ENCODE data around the gene EPS15.
A peak's percentile ranks its signal among the peaks of the same experiment; 100 is the strongest.
"Not testable (repeated sequence)": the region's sequence is repeated elsewhere in the genome, so short reads cannot be mapped to it uniquely, and the experiment has no call there.

EPS15 gene

DNA sequence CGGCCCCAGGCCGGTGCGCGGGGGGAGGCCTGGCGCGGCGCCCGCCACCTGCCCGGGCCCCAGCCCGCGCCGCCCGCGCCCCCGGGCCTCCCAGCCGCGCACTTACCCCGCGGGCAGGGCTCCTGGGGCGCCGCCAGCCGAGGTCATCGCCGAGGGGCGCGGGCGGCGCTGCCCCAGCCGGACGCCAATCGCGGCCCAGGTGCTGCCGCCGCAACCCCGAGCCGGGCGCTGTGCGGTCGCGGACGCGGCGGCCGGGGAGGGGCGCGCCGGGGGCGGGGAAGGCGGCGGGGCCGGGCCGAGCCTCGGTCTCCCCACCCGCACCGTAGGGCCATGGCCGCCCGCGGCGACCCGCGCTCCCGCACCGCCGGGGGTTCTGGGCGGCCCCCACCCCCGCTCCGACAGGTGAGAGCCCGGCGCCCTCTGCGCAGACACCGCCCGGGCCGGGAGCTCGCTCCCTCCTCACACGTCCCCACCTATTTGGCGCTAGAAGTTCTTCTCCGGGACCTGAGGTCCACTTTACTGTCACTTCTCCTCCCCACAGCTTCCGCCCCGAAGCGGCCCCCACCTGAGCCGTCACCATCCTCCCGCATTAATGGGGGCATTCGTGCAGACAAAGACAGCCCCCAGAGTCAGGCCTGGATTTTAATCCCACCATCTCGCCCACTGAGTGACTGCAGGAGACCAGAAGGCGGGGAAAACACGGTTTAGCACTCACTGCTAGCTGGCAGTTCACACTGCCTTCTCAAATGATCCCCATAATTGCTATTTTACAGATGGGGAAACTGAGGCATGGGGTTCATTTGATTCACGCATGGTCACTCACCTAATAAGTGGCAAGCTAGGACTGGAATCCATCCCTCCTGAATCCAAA lies 188.5 kb downstream of the EPS15 start, which contains the start of gene TTC39A:
TTC39A (minus strand) TSS at position 232 of the 871 bp plus-strand sequence; CDS start at position 147, 85 bp downstream.
- FAIRE-seq, result no peak

DNA sequence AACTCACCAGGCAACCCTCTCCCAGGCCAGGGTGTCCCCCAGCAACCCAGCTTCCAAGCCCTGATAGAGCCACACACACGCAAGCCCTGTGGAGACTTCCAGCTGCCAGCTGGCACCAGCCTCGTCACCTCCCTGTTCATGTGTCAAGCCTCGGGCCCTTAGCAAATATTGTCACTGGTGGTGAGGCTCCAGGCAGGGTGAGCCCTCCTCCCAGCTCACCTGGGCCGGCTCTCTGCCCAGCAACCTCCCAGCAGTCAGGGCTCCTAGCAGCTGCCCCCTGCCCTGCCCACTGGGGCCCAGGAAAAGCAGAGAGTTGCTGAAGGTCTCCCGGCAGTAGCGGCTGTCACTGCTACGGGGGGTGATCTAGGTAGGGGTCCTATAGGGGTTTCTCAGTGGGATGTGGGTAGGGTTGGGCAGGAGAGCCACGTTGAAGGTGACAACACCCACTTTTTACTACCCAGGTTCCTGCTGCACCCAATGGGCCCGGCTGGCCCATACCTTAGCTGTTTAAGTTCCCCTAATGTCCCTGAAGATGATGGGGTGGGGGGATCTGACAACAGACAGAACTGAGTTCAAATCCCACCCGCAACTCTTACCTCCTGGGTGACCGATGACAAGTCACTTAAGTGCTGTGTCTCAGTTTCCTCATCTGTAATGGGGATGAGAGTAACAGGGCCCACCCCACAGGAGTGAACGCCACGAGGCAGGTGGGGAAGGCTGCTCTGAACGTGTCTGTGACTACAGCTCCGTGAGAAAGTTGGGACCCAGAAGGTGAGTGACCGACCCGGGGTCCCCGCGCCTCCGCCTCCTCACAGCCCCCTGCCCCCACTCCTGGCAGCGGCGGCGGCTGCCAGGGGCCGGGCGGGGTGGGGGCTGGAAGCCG lies 189.4 kb downstream of the EPS15 start:
- peak; percentile 93 for FAIRE-seq

DNA sequence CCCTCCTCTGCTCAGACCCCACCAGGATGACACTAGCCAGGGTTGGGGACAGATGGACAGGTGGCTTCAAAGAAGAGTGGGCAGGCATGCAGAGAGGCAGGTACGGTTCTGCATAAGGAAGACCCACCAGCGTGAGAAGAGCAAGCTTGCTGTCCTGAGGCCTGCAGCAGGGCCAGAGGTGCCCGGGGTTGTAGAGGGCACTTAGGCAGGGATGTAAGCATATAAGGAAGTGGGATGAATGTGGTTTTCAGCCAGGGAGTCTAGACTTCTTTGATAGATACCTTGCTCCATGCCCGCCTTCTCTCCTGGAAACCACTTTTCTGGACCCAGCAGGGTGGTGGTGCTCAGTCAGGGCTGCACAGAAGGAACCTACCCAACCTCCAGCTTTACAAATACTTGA lies 190.1 kb downstream of the EPS15 start:
- FAIRE-seq, result no peak

DNA sequence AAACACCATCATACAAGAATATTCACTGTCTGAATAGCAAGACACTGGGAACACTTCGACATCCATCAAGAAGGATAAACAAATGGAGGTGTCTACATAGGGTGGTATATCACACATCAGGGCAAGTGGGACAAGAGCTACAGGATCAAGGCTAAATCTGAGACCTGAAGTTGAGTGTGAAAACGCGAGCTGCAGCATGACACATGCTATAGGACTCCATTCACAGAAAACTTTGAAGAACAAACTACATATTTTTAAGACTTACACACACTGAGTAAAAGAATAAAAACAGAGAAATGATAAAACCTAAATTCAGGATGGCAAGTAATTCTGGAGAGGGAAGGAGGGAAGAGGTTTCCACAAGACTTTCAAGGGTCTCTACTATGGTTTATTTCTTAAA lies 190.8 kb downstream of the EPS15 start:
- FAIRE-seq, result no peak

DNA sequence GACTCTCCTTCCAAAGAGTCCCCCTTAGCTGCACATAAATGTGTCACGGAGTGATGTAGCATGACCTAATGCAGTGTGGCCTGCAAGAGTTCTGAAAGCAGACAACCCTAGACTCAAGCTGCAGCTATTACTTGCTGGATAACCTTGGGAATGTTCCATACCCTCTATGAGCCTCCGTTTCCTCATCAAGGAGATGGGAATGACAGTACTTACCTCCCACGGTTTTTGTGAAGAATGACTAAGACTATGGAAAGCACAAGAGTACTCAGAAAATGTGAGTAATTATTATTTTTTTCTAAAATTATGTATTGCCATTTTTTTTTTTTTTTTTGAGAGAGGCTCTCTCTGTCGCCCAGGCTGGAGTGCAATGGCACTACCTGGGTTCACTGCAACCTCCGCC lies 191.7 kb downstream of the EPS15 start:
- FAIRE-seq, result no peak

DNA sequence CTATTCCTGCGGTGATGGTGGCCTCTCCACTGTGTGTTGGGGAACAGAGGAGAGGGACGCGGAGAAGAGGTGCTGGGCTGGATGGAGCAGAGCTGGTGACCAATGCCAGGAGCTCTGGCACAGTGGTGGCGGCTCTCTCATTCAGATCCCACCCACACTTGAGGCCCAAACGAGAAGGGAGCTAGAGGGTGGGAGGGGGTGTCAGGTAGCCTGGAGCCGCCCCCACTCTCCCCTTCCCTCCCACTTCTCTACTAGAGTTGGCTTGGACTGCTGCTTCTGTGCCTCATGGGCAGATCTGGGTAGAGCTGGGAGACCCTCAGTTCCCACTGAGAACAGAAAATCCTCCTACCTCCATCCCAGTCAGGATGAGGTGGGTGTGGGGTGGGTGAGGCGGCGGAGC lies 192.2 kb downstream of the EPS15 start:
- FAIRE-seq, result no peak

DNA sequence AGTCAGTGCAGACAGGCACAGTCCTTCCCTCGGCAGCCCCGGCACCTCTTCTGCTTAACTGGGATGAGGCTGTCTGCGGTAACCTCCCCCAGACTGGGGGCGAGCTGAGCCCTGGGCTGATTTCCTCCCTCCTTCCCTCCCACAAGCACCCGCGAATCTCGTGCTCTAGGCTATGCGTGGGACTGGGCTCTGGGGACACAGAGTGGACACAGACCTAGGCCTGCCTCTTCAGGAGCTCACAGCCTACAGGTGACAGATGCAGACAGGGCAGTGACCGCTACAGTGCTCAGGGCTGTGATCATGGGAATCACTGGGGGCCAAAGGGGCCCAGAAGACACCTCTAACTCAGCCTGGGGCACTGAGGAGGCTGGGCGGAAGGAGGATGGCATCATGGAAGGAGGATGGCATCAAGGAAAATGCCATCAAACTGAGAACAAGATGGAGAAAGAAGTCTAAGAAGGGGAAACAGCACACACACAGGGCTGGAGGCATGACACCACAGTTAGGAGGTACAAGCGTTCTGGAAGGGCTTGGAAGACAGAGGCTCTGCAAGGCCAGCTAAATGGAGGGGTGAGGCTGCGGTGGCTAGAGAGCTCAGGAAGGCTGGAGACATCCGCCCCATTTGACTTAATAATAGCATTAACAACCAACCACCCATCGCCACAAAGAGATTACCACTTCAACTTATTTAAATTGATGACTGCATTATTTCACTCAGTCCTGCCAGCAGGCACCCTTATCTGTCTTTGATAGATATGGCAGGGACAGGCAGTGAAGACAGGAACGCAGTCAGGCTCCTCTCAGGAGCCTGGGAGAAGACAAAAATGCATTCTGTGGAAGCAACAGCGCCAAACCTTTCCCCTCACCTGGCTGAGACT lies 192.9 kb downstream of the EPS15 start:
- no peak for FAIRE-seq

DNA sequence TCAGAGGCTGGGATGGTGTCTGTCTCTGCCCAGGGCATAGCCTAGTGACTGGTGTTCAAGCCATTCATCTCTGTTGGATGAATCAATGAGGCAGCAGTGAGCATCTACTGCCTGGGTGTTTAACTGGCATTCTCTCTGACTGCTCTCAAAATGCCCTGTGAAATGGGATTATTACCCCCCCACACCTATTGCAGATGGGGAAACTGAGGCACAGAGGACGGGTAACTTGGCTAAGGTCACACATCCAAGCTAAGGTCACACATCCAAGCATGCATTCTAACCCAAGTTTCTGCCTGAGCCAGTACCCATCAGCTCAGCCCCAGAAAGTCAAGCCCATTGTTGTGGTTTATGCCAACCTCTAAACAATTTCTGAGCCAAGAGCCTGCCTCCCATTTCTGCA lies 193.7 kb downstream of the EPS15 start:
- no peak for FAIRE-seq

DNA sequence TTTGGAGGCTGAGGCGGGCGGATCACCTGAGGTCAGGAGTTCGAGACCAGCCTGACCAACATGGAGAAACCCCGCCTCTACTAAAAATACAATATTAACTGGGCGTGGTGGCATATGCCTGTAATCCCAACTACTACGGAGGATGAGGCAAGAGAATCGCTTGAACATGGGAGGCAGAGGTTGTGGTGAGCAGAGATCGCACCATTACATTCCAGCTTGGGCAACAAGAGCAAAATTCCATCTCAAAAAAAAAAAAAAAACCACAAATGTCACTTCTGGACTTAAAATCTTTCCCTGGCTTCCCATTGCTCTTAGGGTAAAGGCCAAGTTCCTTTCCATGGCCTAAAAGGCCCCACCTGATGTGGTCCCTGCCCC lies 194.1 kb downstream of the EPS15 start:
- not testable (repeated sequence) for FAIRE-seq

DNA sequence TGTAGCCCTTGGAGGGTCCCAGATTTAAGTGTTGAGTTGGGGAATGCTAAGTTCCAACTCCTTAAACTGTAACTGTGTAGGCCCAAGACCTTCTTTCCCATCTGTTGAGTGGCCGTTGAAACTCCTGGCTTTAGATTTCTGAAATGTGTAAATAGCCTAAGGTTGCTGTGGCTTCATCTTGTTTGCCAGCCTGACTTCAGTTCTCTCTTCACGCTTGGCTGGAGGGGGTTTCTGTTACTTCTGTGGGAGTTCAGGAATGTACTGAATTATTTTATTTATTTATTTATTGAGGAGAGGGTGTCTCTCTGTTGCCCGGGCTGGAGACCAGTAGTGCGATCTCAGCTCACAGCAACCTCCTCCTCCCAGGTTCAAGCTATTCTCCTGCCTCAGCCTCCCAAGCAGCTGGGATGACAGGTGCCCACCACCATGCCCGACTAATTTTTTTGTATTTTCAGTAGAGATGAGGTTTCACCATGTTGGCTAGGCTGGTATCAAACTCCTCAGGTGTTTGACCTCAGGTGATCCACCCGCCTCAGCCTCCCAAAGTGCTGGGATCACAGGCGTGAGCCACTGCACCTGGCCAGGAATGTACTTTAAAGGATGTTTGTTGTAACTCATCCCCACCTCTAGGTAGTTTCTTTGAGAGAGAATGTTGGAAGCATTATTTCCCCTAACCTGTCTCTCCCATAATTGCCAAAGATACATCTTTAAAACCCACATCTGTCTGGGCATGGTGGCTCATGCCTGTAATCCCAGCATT lies 194.6 kb downstream of the EPS15 start:
- no peak for FAIRE-seq

DNA sequence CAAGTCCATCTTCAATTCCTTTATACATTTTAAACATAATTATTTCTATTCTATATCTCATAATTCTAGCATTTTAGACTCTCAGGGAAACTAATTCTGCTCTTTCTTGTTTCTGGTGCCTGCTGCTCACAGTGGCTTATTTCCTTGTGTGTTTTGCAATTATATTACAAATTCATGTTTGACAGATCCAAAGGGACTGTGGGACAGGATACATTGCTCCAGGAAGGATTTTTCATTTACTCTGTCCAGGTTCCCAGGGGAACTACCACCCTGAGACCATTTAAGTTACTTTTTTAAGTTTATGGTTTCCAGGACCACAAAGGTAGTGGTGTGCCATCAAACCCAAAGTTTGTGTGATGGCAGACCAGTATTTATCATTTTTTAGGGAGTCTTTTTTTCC lies 195.3 kb downstream of the EPS15 start:
- no peak for FAIRE-seq

DNA sequence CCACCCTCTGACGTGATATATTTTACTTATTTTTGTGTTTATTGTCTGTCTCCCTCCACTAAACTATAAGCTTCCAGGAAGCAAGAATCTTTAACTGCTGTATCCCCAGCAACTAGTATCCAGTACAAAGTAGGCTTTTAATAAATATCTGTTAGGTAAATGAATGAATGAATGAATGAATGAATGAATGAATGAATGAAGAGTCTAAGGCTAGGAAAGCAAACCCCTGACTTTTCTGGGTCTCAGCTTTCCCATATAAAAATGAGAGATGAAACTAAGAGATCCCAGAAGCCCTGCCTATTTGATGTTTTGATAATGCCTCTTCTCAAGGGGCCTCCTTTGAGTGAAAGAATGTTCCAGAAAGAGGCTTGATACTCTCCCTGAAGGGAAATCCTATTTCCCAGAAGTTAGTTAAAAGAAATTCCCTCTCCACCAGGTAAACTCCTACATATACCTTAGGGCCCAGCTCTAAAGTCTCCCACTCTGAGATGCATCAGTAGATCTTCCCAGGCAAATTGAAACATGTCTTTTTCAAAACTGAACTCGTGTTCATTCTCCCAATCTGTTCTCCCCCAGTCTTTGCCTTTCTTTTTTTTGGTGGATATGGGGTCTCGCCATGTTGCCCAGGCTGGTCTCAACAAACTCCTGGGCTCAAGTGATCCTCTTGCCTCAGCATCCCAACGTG lies 196.5 kb downstream of the EPS15 start:
- FAIRE-seq, result no peak

DNA sequence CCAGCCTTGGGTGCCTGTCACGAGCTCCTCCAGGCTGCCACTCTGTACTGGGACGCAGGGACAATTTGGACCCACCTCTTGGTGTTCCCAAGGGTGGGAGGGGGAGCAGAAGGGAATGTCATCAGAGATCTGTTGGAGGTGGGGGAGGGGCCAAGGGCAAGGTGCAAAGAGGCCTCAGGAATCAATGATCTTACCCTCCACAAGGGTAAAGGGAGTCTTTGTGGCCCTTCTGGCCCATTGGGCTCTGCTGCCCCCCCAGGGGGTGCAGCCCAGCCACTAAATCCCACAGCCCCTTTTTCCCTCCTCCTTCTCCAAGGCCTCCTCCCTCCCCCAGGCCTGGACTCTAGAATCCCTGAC lies 197.2 kb downstream of the EPS15 start:
- FAIRE-seq, result no peak

DNA sequence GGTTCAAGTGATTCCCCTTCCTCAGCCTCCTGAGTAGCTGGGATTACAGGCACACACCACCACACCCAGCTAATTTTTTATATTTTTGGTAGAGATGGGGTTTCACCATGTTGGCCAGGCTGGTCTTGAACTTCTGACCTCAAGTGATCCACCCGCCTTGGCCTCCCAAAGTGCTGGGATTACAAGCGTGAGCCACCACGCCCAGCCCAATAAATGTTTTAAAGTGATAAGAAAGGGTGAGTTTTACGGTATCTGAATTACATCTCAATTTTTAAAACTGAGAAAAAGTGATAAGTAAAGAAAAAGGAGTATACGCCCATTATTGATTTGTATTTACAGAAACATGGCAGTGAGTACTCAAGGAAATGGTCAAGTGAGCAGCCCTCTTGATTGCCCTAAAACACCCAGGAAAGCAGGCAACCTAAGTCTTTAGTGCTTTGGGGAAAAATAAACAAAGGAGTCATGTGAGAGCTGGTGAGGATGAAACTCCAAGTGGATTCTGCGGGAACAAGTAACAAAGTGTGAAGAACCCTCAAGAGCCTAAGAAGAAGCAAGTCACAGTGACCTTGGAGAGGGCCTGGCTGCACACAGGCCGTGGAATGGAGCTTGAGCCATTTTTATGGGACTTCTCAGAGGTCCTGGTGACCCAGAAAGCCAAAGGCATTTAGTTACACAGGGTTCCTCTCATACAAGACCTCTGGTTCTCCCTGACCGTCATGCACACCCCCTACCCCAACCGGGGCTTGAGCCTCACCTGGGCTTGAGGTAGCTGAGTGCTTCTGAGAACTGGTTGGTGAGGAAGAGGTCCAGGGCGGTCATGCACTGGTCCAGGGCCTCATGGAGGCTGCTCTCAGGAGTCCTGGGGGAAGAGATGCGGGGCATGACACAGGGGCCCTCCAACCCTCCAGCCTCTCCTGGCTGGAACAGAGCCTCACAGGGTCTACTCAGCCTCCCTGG lies 197.8 kb downstream of the EPS15 start:
- no peak for FAIRE-seq

DNA sequence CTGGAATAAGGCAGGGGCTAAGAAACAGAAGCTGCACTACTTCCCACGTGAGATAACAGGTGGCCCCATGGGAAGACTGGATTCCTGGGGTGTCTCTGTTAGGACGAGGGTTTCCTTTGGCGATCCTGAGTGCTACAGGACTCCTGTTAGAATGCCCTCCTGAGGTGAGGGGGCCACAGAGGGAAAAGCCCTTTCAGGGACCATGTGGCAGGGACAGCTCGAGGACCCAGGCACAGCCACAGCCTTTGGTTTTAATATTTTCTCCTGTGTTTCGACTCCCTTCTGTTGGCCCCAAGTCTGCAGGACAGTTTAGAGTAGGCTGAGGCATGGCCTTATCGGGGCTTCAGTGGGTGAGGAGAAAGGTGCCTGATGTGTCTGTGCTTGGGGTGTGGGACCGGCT lies 201.3 kb downstream of the EPS15 start:
- no peak for FAIRE-seq

DNA sequence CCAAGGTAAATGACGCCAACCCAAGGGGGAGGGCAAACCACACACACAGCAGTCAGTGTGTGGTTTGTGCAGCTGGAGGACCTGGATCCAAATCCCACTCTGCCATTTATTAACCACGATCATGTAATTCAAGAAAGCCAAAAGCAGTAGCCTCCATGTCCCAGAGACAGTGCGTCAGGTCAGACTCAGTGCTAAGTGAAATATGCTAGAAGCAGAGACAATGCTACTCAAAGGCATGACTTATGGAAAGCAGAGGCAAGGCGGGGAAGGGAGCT lies 202.3 kb downstream of the EPS15 start:
- FAIRE-seq, result no peak

DNA sequence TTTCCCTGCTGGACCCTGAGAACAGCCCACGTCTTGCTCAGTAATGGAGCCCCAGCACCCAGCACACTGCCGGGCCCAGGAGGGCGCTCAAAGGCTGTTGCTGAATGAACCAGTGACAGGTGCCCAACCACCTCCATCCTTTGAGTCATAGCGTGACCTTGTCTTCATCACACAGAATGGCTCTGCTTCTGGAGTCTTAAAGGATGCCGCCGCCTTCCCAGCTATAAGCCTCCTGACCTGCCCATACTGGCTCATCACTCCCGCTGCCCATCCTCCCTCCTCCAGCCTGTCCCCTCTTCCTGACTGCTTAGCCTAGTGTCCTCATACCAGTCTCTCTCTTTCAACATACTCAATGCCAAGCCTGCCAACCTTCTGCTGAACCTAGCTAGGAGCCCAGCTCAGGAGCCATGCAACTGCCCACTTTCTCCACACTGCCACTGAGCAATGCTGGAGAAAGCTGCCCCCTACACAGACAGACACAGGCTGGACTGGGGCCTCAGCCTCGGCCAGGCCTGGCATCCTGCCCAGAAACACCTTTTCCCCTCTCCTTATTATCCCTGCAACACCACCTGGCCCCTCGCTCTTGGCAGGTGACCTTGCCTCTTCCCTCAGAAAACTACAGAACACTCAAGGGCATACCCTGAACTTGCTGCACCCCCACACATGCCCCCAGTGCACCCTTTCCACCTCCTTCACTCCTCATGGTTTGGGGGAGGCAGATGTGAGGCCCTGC lies 202.8 kb downstream of the EPS15 start:
- FAIRE-seq, result no peak

DNA sequence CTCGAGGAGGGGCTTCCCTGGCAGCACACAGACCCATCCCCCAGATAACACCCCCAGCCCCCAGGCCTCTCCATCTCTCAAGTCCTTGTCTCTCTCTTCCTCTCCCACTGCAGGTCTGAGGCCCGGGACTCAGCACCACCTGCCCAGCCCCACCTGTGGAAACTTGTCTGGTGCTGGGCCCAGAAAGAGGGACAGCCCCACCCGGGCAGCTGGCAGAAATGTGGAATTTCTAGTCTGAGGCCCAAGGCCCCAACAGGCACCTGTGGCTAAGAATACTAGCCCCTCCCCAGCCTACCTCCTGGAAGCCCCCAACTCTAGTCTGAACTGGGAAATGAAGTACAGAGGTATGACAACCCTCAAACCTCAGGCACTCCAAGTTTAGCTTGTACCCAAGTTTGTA lies 204.1 kb downstream of the EPS15 start:
- FAIRE-seq, result no peak

DNA sequence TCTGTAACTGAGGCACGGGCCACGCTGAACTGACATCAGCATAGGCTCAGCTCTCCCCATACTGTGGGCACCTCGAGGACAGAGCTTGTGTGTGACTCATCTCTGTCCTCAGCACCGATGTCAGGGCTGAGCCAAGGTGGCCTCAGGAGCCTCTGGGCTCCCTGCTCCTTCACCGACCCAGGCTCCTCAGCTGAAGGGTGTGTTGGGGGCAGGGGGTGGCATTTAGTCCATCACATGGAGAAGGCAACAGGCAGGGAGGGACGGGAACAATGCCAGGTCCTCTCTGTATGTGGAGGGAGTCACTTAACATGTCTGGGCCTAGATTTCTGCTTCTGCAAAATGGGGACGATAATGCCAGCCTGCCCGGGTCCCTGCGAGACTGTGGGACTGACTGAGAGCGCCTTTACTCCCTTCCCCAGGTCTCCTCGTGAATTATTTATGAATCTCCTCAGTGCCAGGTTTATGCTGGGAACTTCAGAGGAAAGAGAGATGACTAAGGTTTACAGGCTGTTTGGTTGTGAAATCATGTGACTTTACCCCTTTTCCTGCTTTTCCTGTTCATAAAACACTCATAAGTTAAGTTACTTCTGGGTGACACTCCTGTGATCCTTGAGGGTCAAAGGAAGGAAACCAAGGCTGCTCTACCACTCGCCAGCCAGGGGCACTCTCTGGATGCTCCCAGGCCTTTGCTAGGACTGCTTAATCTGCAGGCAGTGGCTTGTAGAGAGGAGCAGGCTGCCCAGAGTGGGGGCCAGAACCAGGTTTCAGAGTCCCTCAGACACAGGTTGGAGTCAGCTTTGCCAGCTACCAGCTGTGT lies 204.9 kb downstream of the EPS15 start:
- peak; percentile 95 for FAIRE-seq
